GOT3 (cell line): ENCODE results near the gene QPCT.
A peak's percentile ranks its signal among the peaks of the same experiment; 100 is the strongest.
"Not testable (repeated sequence)": the region's sequence is repeated elsewhere in the genome, so short reads cannot be mapped to it uniquely, and the experiment has no call there.

Experiments used
- DNase-seq: peaks from one replicate; lab custom pipeline; 2025; ENCODE audit warnings: mixed read lengths; lab: John Stamatoyannopoulos, UW

QPCT gene

DNA sequence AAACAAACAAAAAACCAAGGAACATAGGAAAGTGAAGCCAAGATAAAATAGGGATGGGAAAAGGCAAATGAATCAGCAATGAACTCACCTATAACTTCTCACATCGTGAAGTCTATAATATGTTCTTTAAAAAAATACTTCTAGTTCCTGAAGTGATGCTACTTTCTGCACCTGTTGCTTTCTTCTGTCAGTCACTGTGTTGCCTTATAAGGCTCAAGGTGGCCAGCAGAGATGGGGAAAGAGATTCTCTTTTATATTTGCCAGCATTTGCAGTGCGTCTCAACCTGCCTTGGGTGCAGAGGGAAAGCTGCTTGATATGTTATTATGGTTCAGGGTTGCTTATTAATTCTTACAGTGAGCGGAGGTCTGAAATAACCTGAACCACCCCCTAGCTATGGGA, 14.0 kb downstream of the QPCT start:
- no peak for DNase-seq

DNA sequence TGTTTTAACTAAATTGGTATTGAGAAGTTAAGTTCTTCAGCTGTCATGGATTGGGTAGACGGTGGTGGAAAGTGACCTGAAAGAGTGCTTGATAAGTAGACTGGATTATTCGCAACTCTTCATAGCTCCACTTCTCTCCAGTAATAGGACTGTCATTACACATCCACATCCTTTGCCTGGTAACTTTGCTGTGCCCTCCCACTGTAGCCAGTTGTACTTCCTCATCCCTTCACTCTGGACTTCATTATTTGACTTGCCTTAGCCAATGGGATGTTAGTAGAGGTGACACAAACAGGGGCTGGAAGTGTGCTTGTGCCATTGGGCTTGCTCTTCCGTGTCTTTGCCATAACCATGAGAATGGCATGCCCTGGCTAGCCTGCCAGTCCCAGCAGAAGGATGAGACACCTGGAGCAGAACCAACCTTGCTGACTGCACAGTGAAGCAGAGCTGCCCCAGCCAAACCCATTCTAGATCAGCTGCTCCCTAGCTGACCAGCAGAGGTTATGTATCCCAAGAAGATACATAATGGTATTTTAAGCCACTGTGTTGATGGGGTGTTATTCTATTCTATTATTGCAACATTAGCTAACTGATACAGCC, 16.9 kb downstream of the QPCT start:
- DNase-seq, result no peak

DNA sequence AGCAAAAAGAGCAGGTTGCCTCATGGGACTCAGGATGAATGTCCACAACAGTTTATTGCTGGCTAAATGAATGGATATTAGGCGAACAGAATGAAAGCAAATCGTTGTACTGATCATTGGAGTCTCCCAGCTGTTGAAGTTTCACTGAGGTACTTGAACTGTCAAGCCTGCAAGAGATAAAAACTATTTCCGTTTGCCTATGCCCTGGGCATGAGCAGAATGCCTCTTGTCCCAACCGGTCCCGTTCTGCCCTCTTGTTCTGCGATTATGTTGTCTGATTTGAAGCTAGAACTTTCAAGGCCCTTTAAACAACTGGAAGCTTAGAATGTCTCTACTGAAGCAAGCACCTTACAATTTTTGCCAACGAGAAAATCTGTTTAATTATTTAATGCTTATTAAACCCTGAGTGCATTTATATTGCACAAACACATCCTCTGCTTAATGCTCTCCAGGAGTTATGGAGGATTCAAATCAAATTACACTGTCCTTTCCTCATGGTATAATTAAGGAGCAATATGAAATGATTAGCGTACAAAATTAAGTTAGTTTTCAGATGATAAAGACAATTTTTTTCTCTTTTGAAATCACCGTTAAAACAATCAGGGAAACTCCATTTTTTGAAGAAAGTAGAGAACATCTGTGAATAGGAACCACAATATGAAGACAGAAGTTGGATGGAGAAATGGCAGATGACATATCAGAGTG, 17.7 kb downstream of the QPCT start:
- DNase-seq, result no peak

DNA sequence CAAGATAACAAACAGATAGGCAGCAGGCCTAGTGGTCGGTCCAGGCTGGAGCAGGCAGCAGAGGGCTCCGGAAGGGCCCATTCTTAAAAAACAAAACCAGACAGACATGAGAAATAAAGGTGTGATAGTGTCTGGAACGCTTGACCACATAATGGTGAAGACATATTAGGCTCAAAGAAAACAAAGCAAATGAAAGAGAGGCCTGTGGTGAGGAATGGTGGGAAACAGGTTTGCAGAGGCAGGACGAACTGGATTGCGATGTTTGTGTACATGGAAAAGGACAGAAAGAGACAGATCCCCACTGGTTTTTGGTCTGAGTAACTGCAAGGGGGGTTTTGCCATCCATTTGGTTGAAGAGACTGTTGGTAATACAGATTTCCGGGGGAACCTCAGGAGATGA, 19.9 kb downstream of the QPCT start:
- no peak for DNase-seq

DNA sequence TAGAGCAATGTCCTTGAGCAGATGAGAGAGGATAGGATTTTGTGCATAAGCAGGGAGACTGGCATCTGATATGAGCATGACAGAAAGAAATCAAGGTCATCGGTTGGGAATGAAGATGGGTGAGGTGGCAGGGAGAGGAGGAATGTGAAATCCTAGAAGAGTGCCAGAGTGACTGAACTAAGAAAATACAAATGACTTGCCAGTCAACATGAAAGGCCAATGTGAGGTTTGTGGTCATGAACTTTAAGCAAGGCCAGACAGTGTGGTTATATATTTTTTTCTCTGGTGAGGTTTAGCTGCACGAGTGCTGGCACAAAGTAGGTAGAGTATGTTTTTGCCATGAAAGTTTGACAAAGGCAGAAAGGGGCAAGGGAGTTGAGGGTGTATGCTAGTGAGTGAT, 21.2 kb downstream of the QPCT start:
- DNase-seq, result no peak

DNA sequence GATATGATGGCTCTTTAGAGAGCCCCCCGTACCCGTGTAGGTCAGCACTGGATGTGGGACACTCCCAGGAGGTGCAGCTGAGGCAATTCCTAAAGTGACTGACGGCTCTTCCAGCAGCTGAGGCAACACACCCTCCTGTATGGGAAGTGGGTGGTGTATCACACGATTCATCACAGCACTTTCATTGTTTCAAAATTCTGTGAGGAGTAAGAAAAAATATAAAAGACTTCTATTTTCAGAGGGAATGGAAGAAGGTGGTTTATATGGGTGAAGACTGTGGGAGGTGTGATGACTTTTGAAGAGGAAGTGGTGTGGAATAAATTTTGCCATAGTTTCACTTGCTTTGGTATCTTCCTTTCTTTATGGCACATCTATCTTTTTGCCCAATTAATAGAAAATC, 22.3 kb downstream of the QPCT start:
- DNase-seq, result no peak

DNA sequence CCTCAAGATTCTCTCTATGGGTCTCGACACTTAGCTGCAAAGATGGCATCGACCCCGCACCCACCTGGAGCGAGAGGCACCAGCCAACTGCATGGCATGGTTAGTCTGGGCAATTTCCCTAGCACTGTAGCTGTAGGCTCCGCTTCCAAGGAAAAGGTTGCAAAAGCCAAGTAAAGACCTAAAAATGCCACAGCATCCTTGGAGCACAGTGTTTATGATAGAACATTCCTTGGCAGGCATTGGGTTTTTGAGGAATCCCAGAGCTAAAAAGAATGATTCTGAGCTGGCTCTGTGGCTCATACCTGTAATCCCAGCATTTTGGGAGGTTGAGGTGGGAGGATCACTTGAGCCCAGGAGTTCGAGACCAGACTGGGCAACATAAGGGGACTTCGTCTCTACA, 22.9 kb downstream of the QPCT start:
- no peak for DNase-seq

DNA sequence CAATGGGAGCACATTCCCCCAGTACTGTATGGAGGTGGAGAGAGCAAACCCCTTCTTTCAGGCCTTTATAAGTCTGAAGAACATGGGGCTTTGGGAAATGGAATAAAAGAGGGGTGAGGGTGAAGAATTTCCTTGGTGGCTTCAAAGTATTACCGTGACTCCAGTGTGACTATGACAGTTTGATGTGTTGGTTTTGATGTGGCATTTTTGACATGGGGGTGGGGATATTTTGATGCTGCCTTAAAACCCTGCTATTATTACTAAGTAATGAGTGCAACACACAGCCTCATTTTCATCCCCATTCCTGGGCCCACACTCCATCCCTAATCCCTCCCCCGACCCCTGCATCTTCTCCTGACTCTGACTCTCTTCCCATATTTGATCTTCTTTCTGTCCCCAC, 23.6 kb downstream of the QPCT start:
- DNase-seq, result no peak

DNA sequence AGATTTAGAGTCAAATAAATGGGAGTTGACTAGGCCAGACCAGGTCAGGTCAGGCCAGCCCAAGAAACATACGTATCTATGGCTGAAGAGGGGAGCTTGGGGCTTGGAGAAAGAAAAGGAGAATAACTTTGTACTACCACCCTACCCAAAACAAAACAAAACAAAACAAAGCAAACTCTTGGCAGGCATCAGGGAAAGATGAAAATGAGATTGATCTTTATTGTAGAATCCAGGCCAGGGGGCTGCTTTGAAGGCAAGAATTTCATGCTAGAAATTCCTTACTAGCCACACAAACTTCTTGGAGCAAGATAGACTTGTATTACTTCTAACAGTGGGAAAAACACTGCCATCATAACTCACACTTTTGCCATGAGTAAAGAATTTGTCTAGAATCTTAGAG, 26.2 kb downstream of the QPCT start:
- DNase-seq, result no peak

DNA sequence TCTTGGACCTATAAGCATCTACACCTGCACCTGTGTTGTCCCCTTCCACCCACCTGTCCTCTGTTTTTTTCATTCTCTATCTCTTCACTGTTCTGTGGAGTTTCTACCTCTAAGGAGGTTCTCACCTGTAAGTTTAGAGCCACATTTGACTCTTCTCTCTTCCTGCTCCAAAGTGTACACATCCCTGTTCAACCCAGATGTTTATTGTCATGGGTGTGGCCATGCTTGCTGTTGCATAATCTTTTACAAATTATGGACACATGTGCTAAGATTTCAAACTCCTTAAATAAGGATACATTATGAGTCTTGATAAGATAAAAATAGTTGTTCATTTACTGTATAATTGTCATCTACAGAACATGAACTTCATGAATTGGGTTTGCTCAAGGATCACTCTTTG, 27.6 kb downstream of the QPCT start:
- no peak for DNase-seq

DNA sequence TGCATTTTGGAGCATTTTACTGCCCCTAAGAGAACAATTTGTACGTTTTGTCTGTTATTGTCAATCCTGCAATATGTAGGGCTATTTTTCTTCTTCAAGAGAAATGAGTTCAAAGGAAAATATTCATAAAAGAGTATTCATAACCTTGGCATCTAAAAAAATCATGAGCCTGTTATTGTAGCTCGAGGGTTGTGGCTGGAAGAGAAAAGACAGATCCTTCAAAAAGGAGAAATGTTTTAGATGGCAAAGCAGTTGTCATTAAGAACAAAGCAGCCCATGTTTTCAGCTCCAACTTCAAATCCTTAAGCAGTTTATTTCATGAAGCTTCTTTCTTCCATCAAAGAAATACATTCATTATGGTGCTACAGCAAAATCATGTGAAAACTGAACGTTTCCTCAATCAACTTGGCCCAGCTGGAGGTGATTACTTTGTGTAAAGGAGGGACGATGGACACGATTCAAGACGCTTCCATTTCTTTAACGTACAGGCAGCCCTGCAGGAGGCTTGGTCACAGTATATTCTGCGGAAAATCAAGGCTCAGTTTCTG, 31.4 kb downstream of the QPCT start:
- DNase-seq, result no peak

DNA sequence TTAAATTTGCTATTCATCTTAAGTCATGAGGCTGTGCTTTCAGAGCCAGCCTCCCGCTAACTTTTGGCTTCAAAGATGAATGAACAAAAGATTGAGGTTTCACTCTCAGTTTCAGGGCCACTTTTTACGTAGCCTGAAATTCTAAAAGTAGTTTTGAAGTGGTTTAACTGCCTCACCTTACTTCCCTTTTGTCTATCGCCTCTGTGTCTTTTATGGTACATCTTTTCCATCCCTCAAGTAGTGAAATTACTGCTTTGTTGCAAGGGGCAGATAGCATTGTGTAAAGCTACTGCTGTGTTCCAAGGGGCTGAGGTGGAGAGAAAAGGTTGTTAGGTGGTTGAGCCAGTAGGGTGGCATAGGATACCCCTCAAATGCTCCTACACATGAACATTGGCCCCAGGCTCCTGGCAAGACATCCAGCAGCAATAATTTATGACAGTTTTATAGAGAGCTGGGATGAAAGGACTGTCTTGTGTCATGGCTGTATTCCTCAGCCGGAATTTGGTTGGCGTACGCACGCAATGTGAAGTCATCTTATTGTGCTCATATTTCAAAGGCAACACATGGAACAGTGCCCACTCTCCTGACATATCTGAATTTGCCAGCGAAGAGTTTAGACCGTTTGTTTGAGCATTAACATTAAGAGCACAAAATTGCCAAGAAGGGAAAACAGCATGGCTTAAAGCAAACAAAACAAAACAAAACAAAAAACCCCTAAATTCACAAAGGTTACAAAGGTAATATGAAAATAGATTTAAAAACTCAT, 32.2 kb downstream of the QPCT start:
- DNase-seq, result peak; percentile 66

DNA sequence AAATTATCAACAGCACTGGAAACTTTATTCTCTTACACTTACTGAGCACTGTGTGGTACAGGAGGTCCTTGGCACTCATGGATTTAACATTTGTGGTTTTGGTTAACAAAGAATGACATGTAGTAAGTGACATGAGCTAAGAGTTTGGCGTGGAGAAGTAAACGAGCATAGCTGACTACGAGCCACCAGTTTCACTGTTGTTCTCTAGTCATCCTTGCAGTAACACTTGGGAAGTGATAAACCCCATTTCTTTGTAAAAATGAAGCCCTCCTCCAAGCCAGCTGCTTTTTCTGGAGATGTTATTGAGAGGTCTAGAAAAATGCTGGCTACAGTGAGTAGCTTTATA, 32.7 kb downstream of the QPCT start:
- no peak for DNase-seq

DNA sequence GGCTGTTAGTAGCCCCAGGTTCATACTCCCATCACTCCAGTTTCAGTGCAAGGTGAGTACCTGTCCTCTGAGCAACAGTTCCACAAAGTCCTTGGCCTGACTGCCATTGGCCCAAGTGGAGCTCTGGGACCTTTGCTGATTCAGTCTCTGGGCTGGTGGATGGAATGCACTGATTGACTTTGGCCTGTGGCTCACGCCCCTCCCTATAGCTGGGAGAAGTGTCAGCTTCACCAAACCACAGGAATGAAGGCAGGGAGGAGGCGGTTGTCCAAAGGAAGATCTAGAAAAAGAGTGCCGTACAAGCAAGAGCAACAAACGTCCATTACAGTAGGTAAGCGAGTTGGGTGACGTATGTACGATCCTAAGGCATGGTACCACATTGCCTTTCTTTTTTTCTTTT, 34.0 kb downstream of the QPCT start:
- no peak for DNase-seq

DNA sequence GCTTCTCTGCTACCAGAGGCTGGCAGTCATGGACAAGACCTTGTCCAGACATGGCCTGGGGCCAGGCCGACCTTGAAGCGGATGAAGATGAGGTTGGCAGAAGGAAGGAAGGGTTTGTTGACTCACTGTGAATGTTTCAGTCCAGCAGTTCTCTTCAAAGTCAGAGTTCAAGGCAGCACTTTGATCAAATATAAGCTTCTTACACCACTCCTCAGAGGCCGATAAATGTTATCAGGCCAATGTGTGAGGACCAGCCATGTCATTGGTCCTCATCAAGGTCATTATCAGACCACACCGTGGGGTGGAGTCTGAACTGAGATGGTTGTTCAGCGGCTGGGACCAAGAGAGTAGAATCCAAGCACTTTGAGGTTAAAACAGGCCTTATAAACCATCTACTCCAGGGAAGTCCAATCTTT, 35.5 kb downstream of the QPCT start:
- DNase-seq, result no peak

DNA sequence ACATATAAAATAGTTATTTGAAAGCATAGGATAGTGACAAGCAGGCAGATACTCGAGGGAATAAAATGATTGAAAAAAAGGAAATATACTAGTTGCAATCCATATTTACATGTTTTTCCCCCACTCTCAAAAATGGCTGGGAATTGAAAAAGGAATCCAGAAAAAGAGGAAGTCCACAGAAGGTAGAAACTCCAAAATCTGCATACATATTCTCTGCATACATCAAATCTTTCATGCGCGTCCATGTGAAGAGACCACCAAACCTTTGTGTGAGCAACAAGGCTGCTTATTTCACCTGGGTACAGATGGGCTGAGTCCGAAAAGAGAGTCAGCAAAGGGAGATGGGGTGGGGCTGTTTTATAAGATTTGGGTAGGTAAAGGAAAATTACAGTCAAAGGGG, 36.4 kb downstream of the QPCT start:
- not testable (repeated sequence) for DNase-seq

DNA sequence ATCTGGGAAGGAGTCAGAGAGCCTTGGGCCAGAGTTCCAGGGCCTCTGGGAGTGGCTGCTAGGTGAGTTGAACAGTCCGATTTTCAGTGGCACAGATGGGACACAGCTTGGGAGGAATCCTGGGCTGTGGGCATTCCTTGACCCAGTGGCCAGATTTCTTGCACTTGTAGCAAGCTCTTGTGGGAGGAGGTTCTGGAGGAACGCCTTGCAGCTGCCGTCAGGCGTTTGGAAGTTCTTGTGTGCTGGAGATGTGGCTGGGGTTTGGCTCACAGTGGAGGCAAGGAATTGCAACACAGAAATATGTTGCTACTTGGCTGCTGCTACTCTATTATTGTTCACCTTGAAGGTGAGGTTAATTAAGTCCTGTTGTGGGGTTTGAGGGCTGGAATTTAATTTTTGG, 39.8 kb downstream of the QPCT start:
- not testable (repeated sequence) for DNase-seq

DNA sequence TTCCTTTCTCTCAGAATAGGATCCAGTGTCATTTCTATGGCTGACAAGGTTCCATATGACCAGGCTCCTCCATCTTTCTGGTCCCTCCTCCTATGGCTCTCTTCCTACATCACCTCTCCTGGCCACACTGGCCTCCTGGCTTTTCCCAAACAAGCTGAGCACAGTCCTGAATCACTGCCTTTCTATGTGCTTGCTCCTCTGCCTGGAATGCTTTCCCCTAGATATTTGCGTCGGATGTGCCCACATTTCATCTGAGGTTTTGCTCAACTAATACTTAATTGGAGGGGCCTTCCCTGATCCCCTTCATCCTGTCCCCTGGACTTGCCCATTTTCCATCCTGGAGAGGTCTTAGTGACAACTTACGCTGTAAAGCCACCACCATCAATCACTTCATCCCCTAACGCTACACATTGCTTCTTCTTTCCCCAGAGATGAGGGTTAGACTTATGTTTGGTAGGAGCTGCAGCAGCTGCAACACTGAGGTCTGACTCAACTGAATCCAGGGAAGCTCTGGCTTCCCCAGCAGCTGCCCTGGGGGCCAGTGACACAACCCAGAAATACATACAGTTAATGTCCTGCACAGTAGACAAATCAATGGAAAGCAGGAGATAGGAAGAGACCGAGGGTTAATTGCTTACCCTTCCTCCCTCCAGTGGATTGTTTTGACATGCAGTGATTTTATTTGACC, 42.9 kb downstream of the QPCT start:
- DNase-seq, result no peak

DNA sequence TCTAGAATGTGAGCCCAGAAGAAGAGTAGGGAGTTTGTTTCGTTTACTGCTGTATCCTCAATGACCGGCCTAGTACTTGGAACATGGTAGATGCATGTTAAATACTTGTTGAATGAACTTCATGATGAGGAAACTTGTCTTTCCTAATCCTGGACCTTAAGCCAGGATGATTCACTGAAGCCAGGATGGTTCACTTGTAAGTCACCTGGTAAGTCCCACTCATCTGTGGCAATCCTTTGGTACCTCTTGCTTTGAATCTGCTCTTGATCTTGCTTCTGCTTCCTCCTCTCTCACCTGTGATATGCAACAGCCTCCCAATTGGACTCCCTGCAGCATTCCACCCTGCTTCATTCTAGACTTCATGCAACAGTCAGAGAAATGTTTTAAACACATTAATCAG, 43.6 kb downstream of the QPCT start:
- no peak for DNase-seq

DNA sequence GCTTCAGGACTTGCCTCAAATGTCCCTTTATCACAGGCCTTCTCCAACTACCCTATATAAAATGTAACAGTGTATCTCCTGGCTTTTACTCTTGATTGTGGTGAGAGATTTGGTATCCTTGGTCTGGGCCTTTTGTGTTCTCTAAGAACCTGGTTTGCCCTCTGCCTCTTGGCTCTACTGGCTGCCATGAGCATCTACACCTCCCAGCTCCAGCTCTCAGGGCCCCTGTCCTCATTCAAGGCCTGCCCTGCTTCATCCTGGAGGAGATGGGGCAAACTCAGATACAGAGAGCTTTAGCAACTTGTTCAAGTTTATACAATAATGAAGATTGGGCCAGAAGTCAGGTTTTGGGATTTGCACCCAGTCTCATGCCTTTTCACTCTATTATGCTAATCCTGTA, 45.0 kb downstream of the QPCT start:
- DNase-seq, result no peak

DNA sequence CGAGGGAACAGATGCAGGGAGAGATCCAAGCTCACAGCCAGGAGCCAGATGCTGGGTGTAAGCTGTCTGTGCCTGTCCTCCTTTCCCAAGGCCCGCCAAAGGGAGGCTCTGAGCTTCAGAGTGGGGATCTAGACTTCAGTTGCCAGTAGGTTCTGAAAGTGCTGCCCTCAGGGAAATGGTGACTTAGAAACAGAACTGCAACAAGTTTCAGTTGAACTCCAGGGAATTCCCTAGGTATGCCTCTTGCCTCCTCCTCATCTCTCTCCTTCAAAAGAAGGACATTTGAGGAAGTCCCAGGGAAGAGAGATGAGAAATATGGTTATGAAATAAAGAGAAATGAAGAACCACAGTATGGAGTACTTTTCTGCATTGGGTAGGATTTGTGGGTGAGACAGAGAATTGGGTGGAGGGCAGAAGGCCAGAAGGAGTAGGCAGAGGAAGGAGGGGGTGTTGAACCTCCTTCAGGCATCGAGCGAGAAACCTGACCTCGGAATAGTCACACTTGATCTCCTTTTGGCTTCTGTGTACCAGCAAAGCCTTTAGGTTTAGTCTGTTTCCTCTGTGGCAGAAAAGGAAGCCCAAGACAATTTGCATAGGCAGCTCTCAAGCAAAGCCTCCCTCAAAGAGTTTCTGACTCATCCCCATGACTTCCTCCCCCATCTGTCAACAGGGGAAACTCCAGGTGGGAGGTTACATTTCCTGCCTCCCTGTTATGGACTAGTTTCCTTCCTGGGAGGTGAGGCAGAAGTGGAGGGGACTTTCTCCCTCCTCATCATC, 45.7 kb downstream of the QPCT start:
- no peak for DNase-seq

DNA sequence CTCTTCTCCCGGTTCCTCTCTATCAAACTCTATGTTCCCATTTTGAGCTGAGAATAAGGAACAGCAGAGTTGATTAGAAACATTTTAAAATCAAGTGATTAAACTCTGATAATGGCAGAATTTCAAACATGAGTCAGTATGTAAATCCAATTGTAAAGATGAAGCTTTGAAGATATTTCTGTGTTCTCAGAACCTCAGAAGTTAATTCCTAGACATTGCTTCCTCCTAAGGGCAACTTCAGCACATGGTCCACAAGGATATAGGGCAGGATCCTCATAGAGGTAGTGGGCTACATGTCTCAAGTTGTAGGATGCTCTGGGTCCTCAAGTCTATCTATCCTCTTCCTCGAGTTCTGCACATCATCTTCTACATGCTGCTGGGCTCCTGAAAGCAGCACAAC, 46.3 kb downstream of the QPCT start:
- DNase-seq, result no peak
